Kasumi-1 (cell line): ENCODE results near the gene BMP2K.
A peak's percentile ranks its signal among the peaks of the same experiment; 100 is the strongest.
"Not testable (repeated sequence)": the region's sequence is repeated elsewhere in the genome, so short reads cannot be mapped to it uniquely, and the experiment has no call there.

Experiments used
- DNase-seq, 2 experiments: peaks; one replicate each; lab custom pipeline; 2025; lab: John Stamatoyannopoulos, UW

The BMP2K gene

DNA sequence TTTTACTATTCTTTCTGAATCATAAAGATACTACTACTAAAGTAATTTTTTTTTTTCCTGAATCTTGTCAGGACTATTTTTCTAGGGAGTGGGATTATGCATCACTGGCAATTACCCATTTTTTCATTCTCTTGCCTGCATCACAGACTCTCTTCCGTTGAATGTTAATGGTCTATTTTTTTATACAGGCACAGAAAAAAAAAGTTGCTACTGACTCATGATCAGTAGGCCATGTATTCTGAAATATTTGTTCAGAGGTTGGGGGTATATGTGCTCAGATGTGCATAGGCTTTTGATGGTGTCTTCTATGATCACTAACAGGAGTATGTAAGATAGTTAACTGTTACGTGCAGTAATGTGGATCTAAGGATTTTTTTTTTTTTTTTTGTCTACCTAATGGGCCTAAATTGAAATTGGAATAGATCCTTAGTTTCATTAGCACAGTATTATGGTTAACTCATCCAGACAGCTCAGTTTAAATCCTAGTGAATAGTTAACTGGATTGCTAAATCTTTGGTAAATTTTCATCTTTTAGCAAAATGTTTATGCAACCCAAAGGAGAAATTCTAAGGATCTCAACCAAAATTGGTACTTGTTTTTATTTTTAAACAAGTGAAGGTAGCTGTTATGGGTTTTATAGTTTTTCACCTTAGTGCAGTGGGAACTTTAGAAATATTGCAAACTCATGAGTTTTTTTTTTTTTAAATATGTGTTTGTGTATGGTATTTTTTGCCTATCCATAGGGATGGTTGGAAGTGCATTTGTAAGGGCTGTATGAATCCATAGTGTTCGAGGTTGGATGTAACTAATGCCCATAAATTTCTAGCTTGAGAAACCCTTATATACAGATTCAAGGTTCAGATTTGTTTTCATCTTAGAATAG is 12.1 kb downstream of the BMP2K start:
- no peak for DNase-seq

GRCh38 chr4:78795594-78796416 is 19.7 kb downstream of the BMP2K start:
- not testable (repeated sequence) for DNase-seq

DNA sequence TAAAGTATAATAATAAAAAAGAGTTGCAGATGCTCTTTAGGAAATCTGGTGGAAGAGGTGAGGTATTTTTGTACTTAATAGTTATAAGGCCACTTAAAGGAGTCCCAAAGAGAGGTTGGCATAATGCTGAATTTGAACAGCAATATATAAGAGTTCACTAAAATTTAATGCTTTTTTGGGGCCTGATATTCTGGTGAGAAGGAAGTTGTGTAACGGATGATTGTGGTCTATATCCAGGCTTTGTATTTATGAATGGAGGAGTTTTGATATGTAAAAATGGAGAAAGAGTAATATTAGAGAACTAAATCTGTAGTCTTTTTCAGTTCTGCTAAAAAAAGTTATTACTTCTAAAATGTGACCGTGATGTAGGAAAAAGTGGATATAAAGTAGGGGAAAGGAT is 20.4 kb downstream of the BMP2K start:
- peak in 1 of 2 experiments; percentile 18 for DNase-seq

DNA sequence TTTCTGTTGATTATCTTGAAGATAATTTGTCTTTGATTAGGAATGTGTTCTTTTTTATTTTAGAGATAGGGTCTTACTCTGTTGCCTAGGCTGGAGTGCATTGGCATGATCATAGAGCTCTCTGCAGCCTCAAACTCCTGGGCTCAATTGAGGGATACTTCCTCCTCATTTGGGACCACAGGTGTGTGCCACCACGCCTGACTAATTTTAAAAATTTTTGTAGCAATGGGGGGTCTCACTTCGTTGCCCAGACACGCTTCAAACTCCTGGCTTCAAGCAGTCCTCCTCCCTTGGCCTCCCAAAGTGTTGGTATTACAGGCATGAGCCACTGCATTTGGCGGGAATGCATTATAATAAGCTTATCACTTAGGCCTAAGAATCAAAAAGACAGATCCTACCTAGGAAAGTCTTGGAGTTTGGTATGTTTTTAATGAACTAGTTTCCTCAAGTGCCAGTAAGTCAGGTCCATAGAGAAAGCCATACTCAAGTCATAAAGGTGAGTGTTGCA is 21.7 kb downstream of the BMP2K start:
- DNase-seq = no peak

DNA sequence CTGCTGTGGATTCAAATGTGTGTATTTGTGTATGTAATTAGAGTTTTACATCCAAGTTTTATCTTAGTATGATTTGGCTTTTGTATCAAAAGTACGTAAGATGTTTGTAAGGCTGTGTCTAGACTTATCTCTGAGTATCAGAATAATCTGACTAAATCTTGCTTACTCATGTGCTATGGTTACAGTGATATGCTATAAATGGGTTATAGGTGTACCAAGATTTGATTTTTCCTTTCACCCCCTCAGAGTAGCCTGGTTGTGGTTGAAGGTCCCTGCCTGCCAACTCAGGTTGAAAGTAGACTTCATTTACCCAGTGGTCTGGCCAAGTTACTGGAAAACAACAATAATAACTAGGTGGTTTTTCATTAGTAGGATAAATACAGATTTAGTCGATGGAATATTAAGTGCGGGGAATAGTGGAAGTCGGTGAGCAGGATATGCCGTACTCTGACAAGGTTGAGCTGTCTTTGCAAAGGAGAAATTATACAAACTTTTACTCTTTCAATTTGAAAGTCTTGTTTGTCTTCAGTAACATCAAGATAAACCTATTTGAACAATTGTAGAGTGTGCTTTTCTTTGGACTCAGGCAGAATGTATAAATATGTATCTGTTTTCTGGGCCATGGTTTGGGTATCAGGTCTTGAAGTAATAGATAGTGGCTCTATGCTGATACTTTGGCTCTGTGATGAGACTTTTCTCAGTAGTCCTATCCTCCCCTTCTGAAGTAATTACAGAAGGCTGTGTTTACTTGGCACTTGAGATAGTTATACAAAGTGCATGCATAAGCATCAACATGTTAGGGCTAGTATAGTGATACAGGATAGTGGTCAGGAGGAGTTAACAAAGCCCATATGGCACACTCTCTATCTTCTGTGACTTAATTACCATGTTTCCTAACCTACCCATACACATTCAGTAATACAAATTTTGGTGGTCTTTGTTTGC is 23.7 kb downstream of the BMP2K start:
- no peak for DNase-seq

GRCh38 chr4:78800965-78801364 is 24.8 kb downstream of the BMP2K start:
- no peak for DNase-seq

GRCh38 chr4:78803983-78804382 is 27.8 kb downstream of the BMP2K start:
- DNase-seq = no peak

DNA sequence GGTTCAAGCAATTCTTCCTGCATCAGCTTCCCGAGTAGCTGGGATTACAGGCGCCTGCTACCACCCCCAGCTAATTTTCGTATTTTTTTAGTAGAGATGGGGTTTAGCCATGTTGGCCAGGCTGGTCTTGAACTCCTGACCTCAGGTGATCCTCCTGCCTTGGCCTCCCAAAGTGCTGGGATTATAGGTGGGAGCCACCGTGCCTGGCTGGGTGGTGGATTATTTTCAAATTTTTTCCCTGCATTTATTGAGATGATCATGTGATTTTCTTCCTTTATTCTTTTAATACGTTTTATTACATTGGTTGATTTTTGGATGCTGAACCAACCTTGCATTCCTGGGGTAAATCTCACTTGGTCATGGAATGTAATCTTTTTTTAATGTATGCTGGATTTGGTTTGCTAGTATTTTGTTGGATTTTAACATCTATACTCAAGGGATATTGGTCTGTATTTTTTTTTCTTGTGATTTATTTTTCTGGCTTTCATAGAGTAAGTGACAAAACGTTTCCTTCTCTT is 30.9 kb downstream of the BMP2K start:
- DNase-seq = no peak

DNA sequence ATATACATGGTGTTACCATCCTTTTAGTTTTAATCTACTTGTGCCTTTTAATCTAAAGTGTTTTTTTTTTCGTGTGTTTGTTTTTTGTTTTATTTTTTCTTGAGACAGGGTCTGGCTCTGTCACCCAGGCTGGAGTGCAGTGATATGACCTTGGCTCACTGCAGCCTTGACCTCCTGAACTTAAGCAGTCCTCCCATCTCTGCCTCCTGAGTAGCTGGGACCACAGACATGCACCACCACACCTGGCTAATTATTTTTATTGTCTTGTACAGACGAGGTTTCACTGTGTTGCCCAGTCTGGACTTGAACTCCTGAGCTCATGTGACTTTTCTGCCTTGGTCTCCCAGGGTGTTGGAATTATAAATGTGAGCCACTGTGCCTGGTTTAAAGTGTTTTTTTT is 33.1 kb downstream of the BMP2K start:
- DNase-seq = no peak

DNA sequence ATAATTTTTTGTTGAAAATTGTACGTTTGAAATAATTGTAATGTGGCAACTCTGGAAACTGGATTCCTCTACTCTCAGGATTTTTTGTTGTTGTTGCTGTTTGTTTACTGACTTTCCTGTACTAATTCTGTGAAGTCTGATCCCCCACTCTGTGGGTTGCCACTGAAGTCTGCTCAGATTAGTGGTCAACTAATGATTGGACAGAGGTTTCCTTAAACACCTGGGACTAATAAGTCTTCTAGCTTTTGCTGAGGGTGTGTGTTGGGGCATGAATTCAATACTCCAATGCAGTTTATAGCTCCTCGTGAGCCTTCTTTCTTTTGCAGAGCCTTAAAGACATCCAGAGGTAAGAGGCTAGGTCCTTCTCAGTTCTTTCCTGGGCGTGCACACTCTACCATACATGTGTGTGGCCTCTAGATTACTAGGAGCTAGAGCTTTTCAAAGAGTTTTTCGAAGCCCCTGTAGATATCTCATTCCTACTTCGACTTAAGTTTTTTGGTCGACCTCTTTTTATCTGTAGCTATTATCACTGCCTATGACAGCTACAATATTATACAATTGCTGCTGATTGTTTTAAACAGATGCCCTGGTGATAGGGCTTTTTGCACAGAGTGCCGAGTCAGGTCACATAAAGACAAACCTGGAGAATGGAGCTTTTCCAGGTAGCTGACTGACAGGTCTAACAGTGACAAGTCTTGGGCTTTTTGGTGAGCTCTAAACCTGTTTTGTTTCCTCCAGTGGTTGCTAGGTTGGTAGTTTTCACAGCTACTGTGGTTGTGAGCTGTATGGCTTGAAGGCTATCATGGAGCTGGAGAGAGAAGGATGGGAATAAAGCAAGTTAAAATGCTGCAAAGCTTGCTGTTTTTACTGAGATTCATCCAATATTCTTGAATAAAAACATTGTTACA is 34.0 kb downstream of the BMP2K start:
- DNase-seq = no peak

DNA sequence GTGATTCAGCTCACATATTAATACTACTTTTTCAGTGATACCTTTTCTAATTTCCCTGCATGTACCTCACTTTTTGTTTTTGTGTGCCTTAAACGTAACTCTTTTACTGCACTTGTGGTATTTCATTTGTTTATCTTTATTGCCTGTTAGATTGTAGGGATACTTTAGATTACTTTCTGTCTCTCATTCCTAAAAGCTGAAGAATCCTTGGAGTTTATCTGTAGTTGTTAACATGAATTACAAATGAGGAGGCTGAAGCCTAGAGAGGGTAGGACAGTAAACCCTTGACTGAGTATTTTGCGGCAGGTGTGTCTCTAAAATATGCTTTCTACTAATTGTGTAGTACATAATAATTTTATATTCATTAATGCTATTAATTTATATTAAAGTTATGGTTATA is 34.9 kb downstream of the BMP2K start:
- DNase-seq = no peak

DNA sequence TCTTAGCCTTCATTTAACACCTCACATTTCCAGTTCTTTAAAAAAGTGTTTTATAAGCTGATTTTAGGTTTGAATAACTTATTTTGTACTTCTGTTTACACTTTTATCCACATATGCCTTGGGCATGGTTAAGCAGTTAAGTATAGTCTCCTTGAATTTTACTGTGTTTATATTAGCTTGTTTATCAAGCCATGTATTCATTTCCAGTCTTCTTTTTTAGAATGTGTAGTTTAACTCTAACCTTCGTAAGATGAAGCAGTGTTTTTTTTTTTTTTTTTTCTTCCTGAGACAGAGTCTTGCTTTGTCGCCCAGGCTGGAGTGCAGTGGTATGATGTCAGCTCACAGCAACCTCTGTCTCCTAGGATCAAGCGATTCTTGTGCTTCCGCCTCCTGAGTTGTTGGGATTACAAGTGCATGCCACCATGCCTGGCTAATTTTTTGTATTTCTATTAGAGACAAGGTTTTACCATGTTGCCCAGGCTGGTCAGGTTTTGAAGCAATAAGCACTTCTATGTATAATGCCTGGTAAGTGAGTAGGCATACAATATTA is 42.5 kb downstream of the BMP2K start:
- DNase-seq = no peak

- DNase-seq = no peak
Observed at GRCh38 chr4:78824001-78824400, 47.9 kb downstream of the BMP2K start.

DNA sequence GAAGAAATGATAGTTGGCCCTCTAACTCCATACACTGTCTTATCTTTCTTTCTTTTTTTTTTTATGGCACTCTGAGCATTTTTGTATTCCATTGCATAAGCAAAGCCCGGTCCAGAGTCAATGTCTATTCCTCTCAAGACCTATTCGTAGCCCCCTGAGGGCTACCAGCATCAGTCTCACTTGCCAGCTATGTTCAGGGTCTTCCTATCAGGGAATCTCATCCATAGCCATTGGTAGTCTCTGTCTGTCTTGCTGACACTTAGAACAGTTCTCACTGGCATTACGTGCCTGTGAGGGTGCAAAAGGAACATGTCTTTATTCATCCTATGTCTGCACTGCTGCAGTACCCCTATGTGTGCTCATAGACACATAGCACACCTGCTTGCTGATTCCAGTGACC is 51.0 kb downstream of the BMP2K start:
- DNase-seq = no peak

DNA sequence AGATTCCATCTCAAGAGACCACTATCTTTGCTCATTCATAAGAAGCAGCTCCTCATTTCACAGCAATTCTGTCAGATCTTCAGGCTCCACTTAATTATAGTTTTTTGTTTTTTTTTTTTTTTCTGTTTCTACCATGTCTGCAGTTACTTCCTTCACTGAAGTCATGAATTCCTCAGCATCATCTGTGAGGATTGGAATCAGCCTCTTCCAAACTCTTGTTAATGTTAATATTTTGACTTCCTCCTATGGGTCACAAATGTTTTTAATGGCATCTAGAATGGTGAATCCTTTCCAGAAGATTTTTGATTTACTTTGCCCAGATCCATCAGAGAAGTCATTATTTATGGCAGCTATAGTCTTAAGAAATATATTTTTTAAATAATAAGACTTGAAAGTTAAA is 53.1 kb downstream of the BMP2K start:
- no peak for DNase-seq

- not testable (repeated sequence) for DNase-seq
Observed at GRCh38 chr4:78839676-78840075, 63.5 kb downstream of the BMP2K start.

GRCh38 chr4:78840286-78840685 is 64.1 kb downstream of the BMP2K start:
- DNase-seq = not testable (repeated sequence)

DNA sequence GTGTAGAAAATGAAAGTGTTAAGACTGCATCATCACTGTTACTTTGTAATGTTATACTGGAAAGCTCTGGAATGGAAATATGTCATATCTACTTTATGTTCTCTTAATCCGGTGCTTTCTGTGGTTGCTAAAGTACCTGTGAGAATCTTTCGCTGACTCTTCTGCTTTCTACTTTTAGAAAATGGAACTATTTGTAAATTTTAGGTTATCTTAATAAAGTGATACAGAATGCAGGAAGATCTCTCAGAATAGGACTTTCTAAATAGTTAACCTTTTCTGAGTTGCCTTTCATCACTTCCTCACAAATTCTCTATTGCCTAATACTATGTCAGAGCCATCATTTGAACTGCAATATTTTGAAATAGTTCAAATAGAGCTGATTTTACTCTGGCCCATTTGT is 69.3 kb downstream of the BMP2K start:
- peak; percentile 11 to 33 for DNase-seq

- DNase-seq = no peak
Observed at GRCh38 chr4:78846258-78846657, 70.1 kb downstream of the BMP2K start.

DNA sequence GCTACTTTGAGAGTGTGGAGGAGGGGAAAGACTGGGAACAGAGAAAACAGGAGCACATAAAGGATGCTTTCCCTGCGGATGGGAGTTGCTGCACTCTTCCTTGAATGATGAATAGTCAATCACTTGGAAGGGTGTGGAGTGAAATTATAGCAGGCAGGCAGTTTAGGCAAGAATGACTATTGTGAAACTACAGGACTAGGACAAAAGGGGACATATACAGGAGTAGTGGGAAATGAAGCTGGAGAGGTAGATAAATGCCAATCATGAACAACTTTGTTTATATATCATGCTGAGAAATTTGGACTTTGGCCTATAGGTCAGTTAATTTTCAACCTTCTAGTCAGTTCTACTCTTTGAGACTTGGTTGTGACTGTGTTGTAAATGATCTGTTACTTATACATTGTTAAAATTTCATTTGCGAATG is 86.2 kb downstream of the BMP2K start:
- DNase-seq = no peak
